Heart left ventricle (tissue), 16 donors: ENCODE data around the gene PLK5. TPM values are rescaled to one million over a fixed set of nuclear protein-coding genes. Genes with fewer than 3 reads are reported as not detected.

Experiments used
- ATAC-seq, 4 donors: fragments of 200-7000 bp; cut with Tn5 transposase; one replicate each; pipeline ENCODE4 v1.9.1; 2020 to 2022; ENCODE audit warnings: moderate library complexity in 4 of 4, mild to moderate bottlenecking in 3 of 4, moderate number of reproducible peaks in 1 of 4
- DNase-seq, 5 donors: peaks; one replicate each; pipeline ENCODE4 v3.0.0-alpha.2; 2020
- H3K27ac ChIP-seq, 12 donors: fragments of 200-600 bp; sonication (generic) in 4 of 12; one replicate each; pipeline versions ENCODE4 v1.5.0 to v1.8.0; 2016 to 2022; ENCODE audit warnings: mild to moderate bottlenecking in 2 of 12
- H3K27me3 ChIP-seq, 9 donors: fragments of 200-600 bp; sonication (generic) in 2 of 9; one replicate each; pipeline versions ENCODE4 v1.5.1 to v1.8.0; 2016 to 2022; ENCODE audit warnings: mild to moderate bottlenecking in 3 of 9
- H3K36me3 ChIP-seq, 9 donors: fragments of 200-600 bp; sonication (generic) in 2 of 9; one replicate each; pipeline versions ENCODE4 v1.5.0 to v1.8.0; 2018 to 2022; ENCODE audit warnings: mild to moderate bottlenecking in 2 of 9
- H3K4me1 ChIP-seq, 12 donors: fragments of 200-600 bp; sonication (generic) in 4 of 12; one replicate each; pipeline versions ENCODE4 v1.5.0 to v1.8.0; 2016 to 2022; ENCODE audit warnings: mild to moderate bottlenecking in 3 of 12
- H3K4me3 ChIP-seq, 12 donors: fragments of 200-600 bp; sonication (generic) in 4 of 12; one replicate each; pipeline versions ENCODE4 v1.5.0 to v1.8.0; 2017 to 2022; ENCODE audit warnings: mild to moderate bottlenecking in 9 of 12, moderate library complexity in 4 of 12
- H3K9me3 ChIP-seq, 12 donors: fragments of 200-600 bp; sonication (generic) in 4 of 12; one replicate each; pipeline versions ENCODE4 v1.5.0 to v1.8.0; 2016 to 2022; ENCODE audit warnings: mild to moderate bottlenecking in 1 of 12
- CTCF ChIP-seq, 12 donors: fragments of 200-600 bp; sonication (generic) in 4 of 12; IDR thresholded peaks; one replicate each; pipeline versions ENCODE4 v1.5.0 to v1.8.0; 2018 to 2022; ENCODE audit warnings: antibody characterized with exemption in 12 of 12, mild to moderate bottlenecking in 5 of 12
- POLR2A ChIP-seq, 2 donors: fragments of 450-650 bp; IDR thresholded peaks; one replicate each; pipeline ENCODE4 v1.6.1; 2017; ENCODE audit warnings: antibody characterized with exemption in 2 of 2, mild to moderate bottlenecking in 2 of 2, moderate library complexity in 2 of 2
- WGBS, 4 donors: extraction: QIAGEN DNeasy Blood & Tissue Kit in 2 of 4; methylation state at CpG; one replicate each; pipeline versions ENCODE4 v1.1.5 to v1.1.7; 2013 to 2018; 5-methylcytosine and 5-hydroxymethylcytosine counted together
- intact Hi-C, 10 donors: fragments of 100-400 bp; cut with DNase I; formaldehyde crosslinking; loops; one replicate each; pipeline versions ENCODE4 v1.11.1 to v1.14.2; 2022
- polyA plus RNA-seq, 2 donors: library from polyadenylated mRNA; stranded (reverse); fragments of 200-250 nt; gene quantifications; one replicate each; pipeline ENCODE4 v1.2.3, GENCODE V29; 2013
- total RNA-seq, 9 donors: library from RNA; depleted of rRNA in 2 of 9; stranded (reverse); fragments of >200 nt in 2 of 9; fragmentation: NEBNext Ultra II Directional in 3 of 9; extraction: Animal tissue kit (Norgen Biotek cat#: 25700) in 3 of 9; gene quantifications; one replicate each; pipeline versions ENCODE4 v1.1.0 to v1.2.4, GENCODE V29; 2016 to 2023
- donor health status: ischemic (EF 13 %, LVEDD 7.1; RV severe dilation, severe dysfunction).
- donor health status: healthy with polysubstance abuse.
- donor health status: DM: no; HTN: yes; CAD: no.
- donor health status: DM: no; HTN: no; CAD: no.
- donor health status: ischemic (EF 25% LVEDD 6.9; RV normal size, moderate dysfunction).
- donor health status: ischemic (EF 25% LVEDD 5.7; RV mildly dilated, moderate dysfunction).
- donor health status: healthy.
- donor health status: DM: yes; HTN: yes; CAD: no.
- donor health status: ischemic (EF 35%, LVEDD 5.7; RV mildly dilated, moderate dysfunction).
- donor health status: nonischemic (EF 11% LVEDD 7.7; RV severe dilation, severe dysfunction).
- donor health status: DM: yes; HTN: yes; CAD: no.
- donor health status: PGD.
- donor health status: ischemic (EF 29% LVEDD 5.4; RV normal size, mild dysfunction).
- donor health status: nonischemic (EF 23%, LVEDD 6.1; RV moderate dilation, normal function).

PLK5 gene
- total and polyA plus RNA-seq, 11 donors = 0.17 to 0.30 TPM; not detected in 9

GRCh38 chr19:1549332-1549945 lies 25.6 kb downstream of the PLK5 start:
- Histone ChIP-seq H3K4me3 (no peak overlapping the region), H3K9me3 (no peaks in the 10 kb centered on the region), H3K4me1 (peaks cover 0 to 5% (median 0%) of the 10 kb centered on the region in 12 donors), H3K27me3 (peaks cover 0 to 17% (median 7%) of the 10 kb centered on the region in 9 donors), H3K36me3 (no peaks in the 10 kb centered on the region), H3K27ac (no peak overlapping the region)
- ATAC-seq (no peak), DNase-seq (no peak)
- TF ChIP-seq CTCF (IDR thresholded peaks at IDR 0.05) (no peak), POLR2A (IDR thresholded peaks at IDR 0.05) (no peak)
- WGBS, 4 donors = 86 to 87% (median 86%) methylated on average over 4 of the region's 4 CpGs
- intact Hi-C loops = loop anchor here in 8 of 10 donors (5.0 to 10.0 kb wide), 6 partner anchors 123 to 275 kb away; no protein-coding TSS in a partner anchor

GRCh38 chr19:1551068-1552040 lies 27.5 kb downstream of the PLK5 start:
- ATAC-seq (no peak), DNase-seq (no peak)
- Histone ChIP-seq H3K27ac (no peak overlapping the region), H3K27me3 (peaks cover 0 to 6% (median 0%) of the 10 kb centered on the region in 9 donors), H3K9me3 (no peaks in the 10 kb centered on the region), H3K4me1 (peaks cover 0 to under 1% (median 0%) of the 10 kb centered on the region in 12 donors), H3K4me3 (no peak overlapping the region), H3K36me3 (peaks cover 0 to 14% (median 0%) of the 10 kb centered on the region in 9 donors)
- intact Hi-C loops = loop anchor here in 1 of 10 donors (10.0 kb wide), 1 partner anchor 273 kb away; no protein-coding TSS in a partner anchor
- WGBS, 4 donors = 83 to 87% (median 85%) methylated on average over 17 of the region's 17 CpGs
- TF ChIP-seq POLR2A (IDR thresholded peaks at IDR 0.05) (no peak), CTCF (IDR thresholded peaks at IDR 0.05) (no peak)

- peaks cover 0 to 17% (median 0%) of the 10 kb centered on the region in 9 donors for H3K36me3 ChIP-seq
- H3K4me3 ChIP-seq = no peak overlapping the region
- intact Hi-C loops = loop anchor here in 1 of 10 donors (10.0 kb wide), 1 partner anchor 271 kb away; no protein-coding TSS in a partner anchor
- WGBS, 4 donors = 87 to 89% (median 88%) methylated on average over 10 of the region's 10 CpGs
- TF ChIP-seq POLR2A (IDR thresholded peaks at IDR 0.05) (no peak), CTCF (IDR thresholded peaks at IDR 0.05) (no peak)
- H3K27ac ChIP-seq = no peak overlapping the region
- DNase-seq (no peak), ATAC-seq (no peak)
- no peaks in the 10 kb centered on the region for H3K27me3 ChIP-seq
- H3K4me1 ChIP-seq = no peaks in the 10 kb centered on the region
- H3K9me3 ChIP-seq = no peaks in the 10 kb centered on the region
Measured at GRCh38 chr19:1553415-1553814, 29.5 kb downstream of the PLK5 start.

GRCh38 chr19:1554968-1555367 lies 31.1 kb downstream of the PLK5 start:
- Histone ChIP-seq H3K27ac (no peak overlapping the region), H3K27me3 (no peaks in the 10 kb centered on the region), H3K4me1 (peaks cover 0 to under 1% (median 0%) of the 10 kb centered on the region in 12 donors), H3K4me3 (no peak overlapping the region), H3K36me3 (peaks cover 0 to 17% (median 0%) of the 10 kb centered on the region in 9 donors), H3K9me3 (no peaks in the 10 kb centered on the region)
- ATAC-seq (no peak), DNase-seq (no peak)
- WGBS, 4 donors = 93 to 94% (median 94%) methylated on average over 24 of the region's 24 CpGs
- intact Hi-C loops = loop anchor here in 1 of 10 donors (10.0 kb wide), 1 partner anchor 270 kb away; no protein-coding TSS in a partner anchor
- TF ChIP-seq POLR2A (IDR thresholded peaks at IDR 0.05) = no peak
- TF ChIP-seq CTCF (IDR thresholded peaks at IDR 0.05) = no peak
